Measurements from ENCODE around the gene ADARB2. TPM values are rescaled to one million over a fixed set of nuclear protein-coding genes. Genes with fewer than 3 reads are reported as not detected.

The ADARB2 gene
- total RNA-seq, 1 donor from 2014 or later, result 0.19 TPM

- no peak for DNase-seq (ENCODE audit: low read depth)
These were observed 437.1 kb downstream of the ADARB2 start for GRCh38 chr10:1300218-1300617.

- DNase-seq (ENCODE audit: low read depth), result no peak
These were observed 438.1 kb downstream of the ADARB2 start for GRCh38 chr10:1299041-1299726.

GRCh38 chr10:1297566-1298301, 439.6 kb downstream of the ADARB2 start:
- DNase-seq (ENCODE audit: low read depth), result no peak

GRCh38 chr10:1295756-1296480, 441.4 kb downstream of the ADARB2 start:
- no peak for DNase-seq (ENCODE audit: low read depth)

- no peak for DNase-seq (ENCODE audit: low read depth)
These were observed 442.6 kb downstream of the ADARB2 start for GRCh38 chr10:1294748-1295147.

- no peak for DNase-seq (ENCODE audit: low read depth)
These were observed 443.5 kb downstream of the ADARB2 start for GRCh38 chr10:1293636-1294435.

- DNase-seq (ENCODE audit: low read depth), result no peak
These were observed 444.2 kb downstream of the ADARB2 start for GRCh38 chr10:1293157-1293556.

- no peak for DNase-seq (ENCODE audit: low read depth)
These were observed 444.7 kb downstream of the ADARB2 start for GRCh38 chr10:1292611-1293031.

- no peak for DNase-seq (ENCODE audit: low read depth)
These were observed 445.9 kb downstream of the ADARB2 start for GRCh38 chr10:1291178-1292090.

GRCh38 chr10:1290071-1290471, 447.3 kb downstream of the ADARB2 start:
- DNase-seq (ENCODE audit: low read depth), result no peak

GRCh38 chr10:1289591-1289990, 447.7 kb downstream of the ADARB2 start:
- no peak for DNase-seq (ENCODE audit: low read depth)

GRCh38 chr10:1287971-1288401, 449.3 kb downstream of the ADARB2 start:
- peak; percentile 28 for DNase-seq (ENCODE audit: low read depth)

- DNase-seq (ENCODE audit: low read depth), result no peak
These were observed 449.8 kb downstream of the ADARB2 start for GRCh38 chr10:1287487-1287886.

- DNase-seq (ENCODE audit: low read depth), result no peak
These were observed 453.2 kb downstream of the ADARB2 start for GRCh38 chr10:1284076-1284475.

- DNase-seq (ENCODE audit: low read depth), result no peak
These were observed 455.9 kb downstream of the ADARB2 start for GRCh38 chr10:1281405-1281782.

GRCh38 chr10:1280466-1281404, 456.6 kb downstream of the ADARB2 start:
- no peak for DNase-seq (ENCODE audit: low read depth)

- DNase-seq (ENCODE audit: low read depth), result no peak
These were observed 459.0 kb downstream of the ADARB2 start for GRCh38 chr10:1278306-1278705.

- DNase-seq (ENCODE audit: low read depth), result peak; percentile 76
These were observed 462.4 kb downstream of the ADARB2 start for GRCh38 chr10:1274701-1275544.

All from myocyte (in vitro differentiated cells).